Measurements from ENCODE around the gene TENM3.

The TENM3 gene

DNA sequence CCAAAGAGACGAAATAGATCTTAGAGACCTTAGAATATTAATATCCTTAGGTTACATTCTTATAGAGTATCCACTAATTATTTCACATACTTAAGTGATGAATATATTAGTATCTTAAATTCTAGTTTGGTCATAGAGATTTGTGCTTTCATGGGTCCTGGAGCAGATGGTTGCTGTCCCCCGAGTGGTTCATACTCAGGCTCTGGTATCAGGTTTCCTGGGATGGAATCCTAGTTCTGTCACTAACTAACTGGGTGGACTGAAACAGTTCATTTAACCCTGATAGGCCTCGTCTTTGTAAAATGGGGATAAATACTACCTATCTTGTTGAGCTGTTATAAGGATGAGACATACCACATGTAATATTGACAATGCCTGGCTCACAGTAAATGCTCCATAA lies 264.6 kb downstream of the TENM3 start:
- TF ChIP-seq, protein P1, sequence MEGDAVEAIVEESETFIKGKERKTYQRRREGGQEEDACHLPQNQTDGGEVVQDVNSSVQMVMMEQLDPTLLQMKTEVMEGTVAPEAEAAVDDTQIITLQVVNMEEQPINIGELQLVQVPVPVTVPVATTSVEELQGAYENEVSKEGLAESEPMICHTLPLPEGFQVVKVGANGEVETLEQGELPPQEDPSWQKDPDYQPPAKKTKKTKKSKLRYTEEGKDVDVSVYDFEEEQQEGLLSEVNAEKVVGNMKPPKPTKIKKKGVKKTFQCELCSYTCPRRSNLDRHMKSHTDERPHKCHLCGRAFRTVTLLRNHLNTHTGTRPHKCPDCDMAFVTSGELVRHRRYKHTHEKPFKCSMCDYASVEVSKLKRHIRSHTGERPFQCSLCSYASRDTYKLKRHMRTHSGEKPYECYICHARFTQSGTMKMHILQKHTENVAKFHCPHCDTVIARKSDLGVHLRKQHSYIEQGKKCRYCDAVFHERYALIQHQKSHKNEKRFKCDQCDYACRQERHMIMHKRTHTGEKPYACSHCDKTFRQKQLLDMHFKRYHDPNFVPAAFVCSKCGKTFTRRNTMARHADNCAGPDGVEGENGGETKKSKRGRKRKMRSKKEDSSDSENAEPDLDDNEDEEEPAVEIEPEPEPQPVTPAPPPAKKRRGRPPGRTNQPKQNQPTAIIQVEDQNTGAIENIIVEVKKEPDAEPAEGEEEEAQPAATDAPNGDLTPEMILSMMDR (IDR thresholded peaks at IDR 0.05; ENCODE audit: low read depth, low read length), result no peak
- TF ChIP-seq EZH2phosphoT487 (IDR thresholded peaks at IDR 0.05; ENCODE audit: low read depth), result no peak
- Histone ChIP-seq H3K4me1 (ENCODE audit: low read length) (no peaks in the 10 kb centered on the region), H2AFZ (ENCODE audit: low read depth, low read length) (no peak overlapping the region)

DNA sequence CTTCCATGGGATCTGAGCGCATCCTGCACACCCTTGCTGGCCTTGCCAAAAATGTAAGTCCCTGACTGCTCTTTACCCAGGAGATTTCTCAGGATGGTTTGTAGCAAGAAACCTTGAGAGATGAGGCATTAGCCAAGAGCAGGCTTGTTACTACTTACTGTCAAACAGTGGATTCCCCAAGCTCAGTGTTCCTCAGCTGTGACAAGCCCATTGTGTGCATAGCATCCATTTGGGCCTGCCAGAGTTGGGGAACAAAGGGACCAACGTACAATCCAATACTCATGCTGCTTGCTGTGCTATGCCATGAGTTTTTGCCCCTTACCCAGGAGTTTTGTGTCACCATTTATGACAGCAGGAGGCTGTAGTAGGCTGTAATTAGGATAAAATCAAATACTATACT lies 267.6 kb downstream of the TENM3 start:
- H3K36me3 ChIP-seq (replicated peaks; ENCODE audit: low read depth, low read length), result no peaks in the 10 kb centered on the region
- no peak overlapping the region for H3K27ac ChIP-seq (ENCODE audit: low read length)
- H3K4me1 ChIP-seq (ENCODE audit: low read length), result no peaks in the 10 kb centered on the region
- no peak overlapping the region for H3K4me2 ChIP-seq (ENCODE audit: low read length)
- TF ChIP-seq, protein P1 (IDR thresholded peaks at IDR 0.05; ENCODE audit: low read depth, low read length), result no peak
- no peak for TF ChIP-seq EZH2phosphoT487 (IDR thresholded peaks at IDR 0.05; ENCODE audit: low read depth)
- H3K79me2 ChIP-seq (ENCODE audit: low read length), result no peaks in the 10 kb centered on the region
- no peaks in the 10 kb centered on the region for H4K20me1 ChIP-seq (ENCODE audit: insufficient read depth, low read length)
- no peak overlapping the region for H2AFZ ChIP-seq (ENCODE audit: low read depth, low read length)
- H3K4me3 ChIP-seq (ENCODE audit: low read length), result no peak overlapping the region
- no peak overlapping the region for H3K9ac ChIP-seq (ENCODE audit: low read length)
- H3K9me3 ChIP-seq (ENCODE audit: insufficient read depth, low read length), result no peaks in the 10 kb centered on the region
- H3K27me3 ChIP-seq (ENCODE audit: low read depth, low read length), result no peaks in the 10 kb centered on the region

More for the DNA sequence above, 264.6 kb downstream of the TENM3 start:
- no peak overlapping the region for H3K4me2 ChIP-seq (ENCODE audit: low read length)
- H3K36me3 ChIP-seq (replicated peaks; ENCODE audit: low read depth, low read length), result no peaks in the 10 kb centered on the region
- no peak overlapping the region for H3K27ac ChIP-seq (ENCODE audit: low read length)
- no peaks in the 10 kb centered on the region for H3K79me2 ChIP-seq (ENCODE audit: low read length)
- H3K27me3 ChIP-seq (ENCODE audit: low read depth, low read length), result no peaks in the 10 kb centered on the region
- H3K9me3 ChIP-seq (ENCODE audit: insufficient read depth, low read length), result no peaks in the 10 kb centered on the region
- H3K9ac ChIP-seq (ENCODE audit: low read length), result no peak overlapping the region
- H4K20me1 ChIP-seq (ENCODE audit: insufficient read depth, low read length), result no peaks in the 10 kb centered on the region
- H3K4me3 ChIP-seq (ENCODE audit: low read length), result no peak overlapping the region

DNA sequence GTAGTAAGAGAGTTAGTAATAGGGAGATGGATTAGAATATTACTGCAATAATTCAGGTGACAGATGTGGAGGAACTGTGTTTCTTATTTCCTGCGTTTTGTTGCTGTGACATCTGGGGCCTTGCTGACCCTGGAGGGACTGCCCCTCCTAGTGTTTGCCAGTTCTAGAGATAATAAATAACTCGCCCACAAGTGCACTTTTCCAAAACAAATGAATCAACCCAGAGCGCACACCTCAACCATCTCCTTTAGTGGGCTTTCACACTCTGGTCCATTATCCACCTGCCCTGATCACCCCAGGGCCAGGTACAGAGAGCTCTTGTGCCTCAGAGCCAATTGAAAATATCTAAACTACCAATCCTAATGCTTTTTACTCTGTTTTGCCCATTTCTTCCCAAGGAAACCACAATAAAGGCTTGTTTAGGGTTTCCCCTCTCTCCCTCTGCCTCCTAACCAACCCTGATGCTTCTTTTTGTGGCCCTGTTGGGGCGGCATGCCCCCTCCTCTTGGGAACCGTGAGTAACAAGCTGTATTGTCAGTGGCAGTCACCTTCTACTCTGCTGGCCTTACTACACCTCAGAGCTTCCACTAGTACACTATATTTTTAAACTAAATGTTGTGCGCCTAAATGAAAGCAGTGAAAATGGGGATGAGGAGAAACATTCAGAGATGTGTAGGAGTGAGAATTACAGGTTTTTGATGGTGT lies 270.5 kb downstream of the TENM3 start:
- Histone ChIP-seq H3K4me2 (ENCODE audit: low read length) (no peak overlapping the region), H3K36me3 (replicated peaks; ENCODE audit: low read depth, low read length) (no peaks in the 10 kb centered on the region), H3K9ac (ENCODE audit: low read length) (no peak overlapping the region), H4K20me1 (ENCODE audit: insufficient read depth, low read length) (no peaks in the 10 kb centered on the region), H3K4me1 (ENCODE audit: low read length) (no peaks in the 10 kb centered on the region), H3K4me3 (ENCODE audit: low read length) (no peak overlapping the region), H3K9me3 (ENCODE audit: insufficient read depth, low read length) (no peaks in the 10 kb centered on the region), H3K27ac (ENCODE audit: low read length) (no peak overlapping the region), H2AFZ (ENCODE audit: low read depth, low read length) (no peak overlapping the region; the same call in 1 of the 2 replicates), H3K27me3 (ENCODE audit: low read depth, low read length) (no peaks in the 10 kb centered on the region), H3K79me2 (ENCODE audit: low read length) (no peaks in the 10 kb centered on the region)
- TF ChIP-seq, protein P1 (IDR thresholded peaks at IDR 0.05; ENCODE audit: low read depth, low read length), result no peak
- TF ChIP-seq EZH2phosphoT487 (IDR thresholded peaks at IDR 0.05; ENCODE audit: low read depth), result no peak

DNA sequence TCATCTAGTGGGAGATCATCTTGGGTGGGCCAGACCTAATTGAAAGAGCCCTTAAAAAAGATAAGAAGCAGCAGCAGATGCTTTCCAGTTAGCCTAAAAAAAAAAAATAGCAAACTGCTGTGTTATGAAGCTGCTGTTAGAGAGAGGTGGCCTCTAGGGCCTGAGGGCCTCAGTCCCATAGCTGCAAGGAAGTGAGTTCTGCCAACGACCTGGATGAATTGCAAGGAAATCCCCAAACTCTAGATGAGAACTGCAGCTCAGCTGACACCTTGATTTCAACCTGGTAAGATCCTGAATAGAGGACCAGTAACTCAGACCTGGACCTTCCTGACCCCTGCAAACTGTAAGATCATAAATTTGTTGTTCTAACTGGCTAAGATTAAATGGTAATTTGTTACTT lies 275.2 kb downstream of the TENM3 start:
- H3K27ac ChIP-seq (ENCODE audit: low read length), result no peak overlapping the region
- no peaks in the 10 kb centered on the region for H3K79me2 ChIP-seq (ENCODE audit: low read length)

More for the DNA sequence above, 275.2 kb downstream of the TENM3 start:
- no peak overlapping the region for H3K4me2 ChIP-seq (ENCODE audit: low read length)
- H3K4me1 ChIP-seq (ENCODE audit: low read length), result no peaks in the 10 kb centered on the region
- no peak overlapping the region for H2AFZ ChIP-seq (ENCODE audit: low read depth, low read length)
- no peaks in the 10 kb centered on the region for H3K27me3 ChIP-seq (ENCODE audit: low read depth, low read length)
- H3K36me3 ChIP-seq (replicated peaks; ENCODE audit: low read depth, low read length), result no peaks in the 10 kb centered on the region
- TF ChIP-seq EZH2phosphoT487 (IDR thresholded peaks at IDR 0.05; ENCODE audit: low read depth), result no peak
- TF ChIP-seq, protein P1 (IDR thresholded peaks at IDR 0.05; ENCODE audit: low read depth, low read length), result no peak
- no peaks in the 10 kb centered on the region for H4K20me1 ChIP-seq (ENCODE audit: insufficient read depth, low read length)
- no peaks in the 10 kb centered on the region for H3K9me3 ChIP-seq (ENCODE audit: insufficient read depth, low read length)
- no peak overlapping the region for H3K4me3 ChIP-seq (ENCODE audit: low read length)
- H3K9ac ChIP-seq (ENCODE audit: low read length), result no peak overlapping the region
